GM12872 (cell line): ENCODE data around the gene TRMT11.

ENCODE experiments used
- CTCF ChIP-seq: IDR thresholded peaks from 3 replicates; pipeline ENCODE4 v1.5.1; 2011; ENCODE audit warnings: low read depth, mild to moderate bottlenecking, low read length, moderate library complexity; ENCODE audit not compliant: insufficient read depth

The TRMT11 gene

DNA sequence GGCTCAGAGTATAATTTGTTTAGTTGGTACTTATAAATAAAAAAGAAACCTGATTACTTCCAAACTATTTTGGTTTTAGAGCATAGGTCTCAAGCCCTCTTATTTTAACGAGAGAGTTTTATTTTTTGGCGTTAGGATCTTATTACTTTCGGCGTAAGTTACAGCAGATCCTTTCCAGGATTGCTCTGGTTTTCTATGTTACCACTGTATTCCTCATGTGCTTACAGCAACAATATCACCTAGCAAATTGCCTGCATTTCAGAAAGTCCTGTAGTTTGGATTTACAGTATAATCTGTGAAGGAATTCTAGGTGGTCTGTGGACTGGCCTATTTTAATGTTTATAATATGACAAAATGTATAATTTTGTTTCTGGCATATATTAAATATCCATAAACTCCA, 54.1 kb downstream of the TRMT11 start:
- TF ChIP-seq CTCF = no peak

- TF ChIP-seq CTCF = no peak
Observed at GRCh38 chr6:126040826-126041225, 54.5 kb downstream of the TRMT11 start.

- no peak for TF ChIP-seq CTCF
Observed at GRCh38 chr6:126041516-126041915, 55.2 kb downstream of the TRMT11 start.

- TF ChIP-seq CTCF = no peak
Observed at GRCh38 chr6:126042001-126042419, 55.7 kb downstream of the TRMT11 start.

GRCh38 chr6:126047648-126048047, 61.3 kb downstream of the TRMT11 start:
- no peak for TF ChIP-seq CTCF

DNA sequence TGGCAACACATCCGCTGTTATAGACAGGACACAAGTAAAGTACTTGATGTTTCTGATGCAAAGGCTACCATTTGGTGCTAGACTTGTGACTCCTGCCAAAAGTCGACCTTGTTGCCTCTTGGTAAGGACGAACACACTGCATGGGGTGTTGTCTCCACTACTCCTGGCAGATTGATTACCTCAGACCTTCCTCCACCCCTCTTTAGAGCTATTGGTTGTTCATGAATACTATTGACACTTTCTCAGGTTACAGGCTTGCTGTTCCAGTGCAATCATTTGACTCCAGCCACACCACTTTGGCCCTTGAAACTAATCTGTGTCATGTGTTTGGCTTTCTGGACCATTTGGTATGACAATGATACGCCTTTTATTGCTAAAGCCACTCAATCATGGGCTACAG, 62.3 kb downstream of the TRMT11 start:
- TF ChIP-seq CTCF = no peak

GRCh38 chr6:126050795-126051194, 64.5 kb downstream of the TRMT11 start:
- no peak for TF ChIP-seq CTCF

GRCh38 chr6:126051791-126052190, 65.5 kb downstream of the TRMT11 start:
- TF ChIP-seq CTCF = no peak
